CD4-positive, alpha-beta memory T cell (primary cell): Measurements from ENCODE around the gene ST3GAL4. TPM values are rescaled to one million over a fixed set of nuclear protein-coding genes. Genes with fewer than 3 reads are reported as not detected.
A peak's percentile ranks its signal among the peaks of the same experiment; 100 is the strongest.

Source experiments
- CTCF ChIA-PET: fragments of 350-600 bp; sonication (Branson Sonifier 250); formaldehyde crosslinking; loops from one replicate; lab custom pipeline; 2021; ENCODE audit warnings: inconsistent platforms; ENCODE audit not compliant: partially characterized antibody; lab: Charles Lee
- POLR2A ChIA-PET: fragments of 350-600 bp; sonication (Branson Sonifier 250); formaldehyde crosslinking; loops from one replicate; lab custom pipeline; 2021; ENCODE audit not compliant: partially characterized antibody; lab: Charles Lee
- DNase-seq, 5 donors: peaks; one replicate each; pipeline versions ENCODE4 v3.0.0 to v3.0.0-alpha.2; 2020 to 2022; ENCODE audit warnings: mixed read lengths in 1 of 5
- H3K27ac ChIP-seq: one replicate; pipeline ENCODE4 v1.7.0; 2013; ENCODE audit warnings: low read depth, low read length
- H3K27me3 ChIP-seq: 2 replicates; pipeline ENCODE4 v1.7.0; 2013; ENCODE audit warnings: mild to moderate bottlenecking, low read length, moderate library complexity; ENCODE audit not compliant: insufficient read depth
- H3K36me3 ChIP-seq: 2 replicates; pipeline ENCODE4 v1.7.0; 2013; ENCODE audit warnings: mild to moderate bottlenecking, low read length, moderate library complexity; ENCODE audit not compliant: insufficient read depth
- H3K4me1 ChIP-seq: 2 replicates; pipeline ENCODE4 v1.7.0; 2013; ENCODE audit warnings: mild to moderate bottlenecking, low read length, moderate library complexity; ENCODE audit not compliant: insufficient read depth
- H3K4me3 ChIP-seq, 2 donors: one replicate each; pipeline ENCODE4 v1.7.0; 2013; ENCODE audit warnings: low read length in 2 of 2, mild to moderate bottlenecking in 1 of 2
- H3K9me3 ChIP-seq, 2 donors: one replicate each; pipeline ENCODE4 v1.7.0; 2013; ENCODE audit warnings: low read length in 2 of 2, control low read depth in 1 of 2; ENCODE audit not compliant: control insufficient read depth in 1 of 2
- H3K27ac Mint-ChIP-seq, 7 donors: one replicate each; pipeline ENCODE4 v1.8.0; 2020 to 2021; ENCODE audit warnings: mixed read lengths in 7 of 7, mild to moderate bottlenecking in 6 of 7, inconsistent platforms in 3 of 7, moderate library complexity in 3 of 7
- H3K27me3 Mint-ChIP-seq, 2 donors: one replicate each; pipeline ENCODE4 v1.8.0; 2020 to 2021; ENCODE audit warnings: mixed read lengths in 2 of 2
- H3K36me3 Mint-ChIP-seq, 2 donors: one replicate each; pipeline ENCODE4 v1.8.0; 2020 to 2021; ENCODE audit warnings: mixed read lengths in 2 of 2, inconsistent platforms in 1 of 2, mild to moderate bottlenecking in 1 of 2
- H3K4me1 Mint-ChIP-seq, 4 donors: one replicate each; pipeline ENCODE4 v1.8.0; 2020 to 2021; ENCODE audit warnings: mixed read lengths in 4 of 4, mild to moderate bottlenecking in 1 of 4
- H3K4me3 Mint-ChIP-seq, 8 donors: one replicate each; pipeline ENCODE4 v1.8.0; 2020 to 2021; ENCODE audit warnings: mixed read lengths in 8 of 8, mild to moderate bottlenecking in 7 of 8, moderate library complexity in 6 of 8, inconsistent platforms in 3 of 8
- H3K9me3 Mint-ChIP-seq, 8 donors: one replicate each; pipeline ENCODE4 v1.8.0; 2020 to 2021; ENCODE audit warnings: mixed read lengths in 8 of 8, mild to moderate bottlenecking in 5 of 8, inconsistent platforms in 3 of 8, moderate library complexity in 1 of 8
- intact Hi-C: fragments of 100-400 bp; cut with micrococcal nuclease; formaldehyde crosslinking; loops from one replicate; pipeline ENCODE4 v1.15.1; 2023
- polyA plus RNA-seq, 2 donors: library from polyadenylated mRNA; unstranded; fragments of 300-500 nt; fragmentation: Illumina TruSeq; gene quantifications; one replicate each; pipeline ENCODE4 v1.2.3, GENCODE V29; 2021
- total RNA-seq, 2 experiments: library from RNA; stranded (reverse); gene quantifications; one replicate each; pipeline ENCODE4 v1.2.3, GENCODE V29; 2021

The ST3GAL4 gene
- total and polyA plus RNA-seq, 4 experiments from 2014 or later, result 2.6 to 5.9 (median 3.6) TPM

DNA sequence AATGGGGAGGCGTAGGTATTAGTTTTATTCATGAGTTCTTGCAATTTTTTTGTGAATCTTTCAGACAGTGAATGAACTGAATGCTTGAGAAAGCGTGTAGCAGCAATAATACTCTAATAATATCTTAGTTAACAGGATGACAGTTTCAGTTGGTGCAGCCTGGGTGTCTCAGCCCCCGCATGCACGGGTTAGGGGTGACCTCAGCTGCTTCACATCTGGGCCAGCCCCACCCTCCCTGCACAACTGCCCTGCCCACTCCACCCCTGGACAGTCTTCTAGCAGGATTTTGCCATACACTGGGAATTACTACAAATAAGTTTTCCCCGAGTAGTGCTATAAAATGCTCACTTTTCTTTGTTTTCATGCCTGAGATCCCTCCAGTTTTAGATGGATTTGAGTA is 83.2 kb downstream of the ST3GAL4 start:
- Histone ChIP-seq H3K36me3 (no peaks in the 10 kb centered on the region), H3K27me3 (no peaks in the 10 kb centered on the region), H3K4me3 (no peak overlapping the region), H3K9me3 (no peaks in the 10 kb centered on the region), H3K4me1 (peaks cover 3% of the 10 kb centered on the region), H3K27ac (no peak overlapping the region)
- Mint-ChIP-seq H3K4me3 (no peak overlapping the region), H3K9me3 (no peaks in the 10 kb centered on the region), H3K4me1 (peaks cover 0 to 5% (median under 1%) of the 10 kb centered on the region in 4 donors), H3K36me3 (no peaks in the 10 kb centered on the region), H3K27me3 (peaks cover 2 to 8% of the 10 kb centered on the region in 2 donors), H3K27ac (no peak overlapping the region)
- no peak for DNase-seq
- ChIA-PET POLR2A (no interaction called here), CTCF (interaction anchor here (4.7 to 13.4 kb wide), 2 partner anchors 42 to 551 kb away, joined by 28 to 263 read pairs; no protein-coding TSS in a partner anchor)
- intact Hi-C loops, result no loop called here

- Histone ChIP-seq H3K4me1 (peaks cover 3% of the 10 kb centered on the region), H3K9me3 (no peaks in the 10 kb centered on the region), H3K36me3 (no peaks in the 10 kb centered on the region), H3K4me3 (no peak overlapping the region), H3K27ac (no peak overlapping the region), H3K27me3 (no peaks in the 10 kb centered on the region)
- intact Hi-C loops, result no loop called here
- Mint-ChIP-seq H3K4me1 (peaks cover 0 to 5% (median under 1%) of the 10 kb centered on the region in 4 donors), H3K27ac (no peak overlapping the region), H3K36me3 (no peaks in the 10 kb centered on the region), H3K4me3 (no peak overlapping the region), H3K27me3 (peaks cover 3 to 8% of the 10 kb centered on the region in 2 donors), H3K9me3 (no peaks in the 10 kb centered on the region)
- ChIA-PET CTCF (interaction anchor here (1.1 to 13.4 kb wide), 9 partner anchors 8 to 905 kb away, joined by 3 to 263 read pairs (median 5); no protein-coding TSS in a partner anchor), POLR2A (interaction anchor here (1.6 kb wide), 1 partner anchor 40 kb away, joined by 8 read pairs; no protein-coding TSS in a partner anchor)
- DNase-seq, result no peak
These were observed 84.8 kb downstream of the ST3GAL4 start for GRCh38 chr11:126440276-126440675.

DNA sequence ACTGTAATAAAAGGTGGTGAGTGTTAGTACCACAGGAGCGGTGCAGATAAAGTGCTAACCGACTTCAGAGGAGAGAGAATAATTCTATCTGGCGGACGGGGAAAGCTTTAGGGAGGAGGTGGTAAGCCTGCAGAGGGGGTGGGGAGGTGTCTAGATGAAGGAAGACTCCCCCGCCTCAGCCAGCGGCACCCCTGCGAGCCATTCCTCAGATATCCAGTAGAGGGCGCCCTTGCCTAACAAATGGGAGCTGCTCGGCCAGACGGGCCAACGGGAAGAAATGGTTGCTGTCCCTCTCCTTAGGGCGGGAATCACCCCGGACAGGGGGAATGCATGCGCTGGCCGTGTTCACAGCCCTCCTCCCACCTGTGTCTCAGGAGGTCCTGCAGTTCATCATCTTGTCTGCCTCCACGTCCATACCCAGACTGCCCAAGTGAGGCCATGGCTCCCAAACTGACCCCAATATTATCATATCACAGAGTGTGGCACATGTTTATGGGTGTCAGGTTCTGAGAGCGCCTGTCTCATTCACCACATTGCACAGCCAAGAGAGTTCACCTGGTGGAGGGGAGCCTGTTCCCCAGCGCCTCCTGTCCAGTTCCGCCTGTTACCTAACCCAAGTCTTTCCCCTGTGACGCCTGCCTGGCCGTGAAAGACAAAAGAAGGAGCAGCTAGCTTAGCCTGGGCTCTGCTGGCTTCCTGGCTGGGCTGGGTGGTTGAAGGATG is 85.5 kb downstream of the ST3GAL4 start:
- Mint-ChIP-seq H3K36me3 (no peaks in the 10 kb centered on the region), H3K27ac (no peak overlapping the region), H3K9me3 (no peaks in the 10 kb centered on the region), H3K27me3 (peaks cover 3 to 8% of the 10 kb centered on the region in 2 donors), H3K4me3 (no peak overlapping the region), H3K4me1 (peaks cover 0 to 5% (median under 1%) of the 10 kb centered on the region in 4 donors)
- DNase-seq, result peak; percentile 56 to 74 (median 61)
- Histone ChIP-seq H3K9me3 (no peaks in the 10 kb centered on the region), H3K27me3 (no peaks in the 10 kb centered on the region), H3K4me3 (no peak overlapping the region), H3K36me3 (no peaks in the 10 kb centered on the region), H3K27ac (no peak overlapping the region), H3K4me1 (peaks cover 3% of the 10 kb centered on the region)
- POLR2A ChIA-PET, result interaction anchor here (1.6 kb wide), 1 partner anchor 40 kb away, joined by 8 read pairs; no protein-coding TSS in a partner anchor
- intact Hi-C loops, result loop anchor here (1.0 kb wide), 1 partner anchor 39 kb away; no protein-coding TSS in a partner anchor
- CTCF ChIA-PET, result interaction anchor here (1.1 to 13.4 kb wide), 10 partner anchors 8 to 905 kb away, joined by 3 to 263 read pairs (median 4); no protein-coding TSS in a partner anchor

DNA sequence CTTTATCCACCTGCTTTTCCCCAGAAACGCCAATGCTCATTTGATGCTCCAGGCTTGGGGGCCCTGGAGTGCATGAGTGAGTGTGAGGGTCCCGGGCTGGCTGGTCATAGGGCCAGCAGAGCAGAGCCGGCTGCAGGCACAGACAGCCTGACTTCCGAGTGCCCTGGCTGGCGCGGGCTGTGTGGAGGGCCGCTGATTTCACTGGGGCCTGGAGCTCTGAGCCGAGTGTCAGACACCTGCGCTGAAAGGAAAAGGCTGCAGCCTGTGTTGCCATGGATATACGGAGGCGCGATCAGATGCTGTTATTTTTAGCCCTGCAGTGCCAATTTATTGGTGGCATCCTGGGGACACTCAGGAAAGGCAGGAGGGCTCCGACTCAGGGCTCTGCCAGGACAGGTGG is 87.6 kb downstream of the ST3GAL4 start:
- CTCF ChIA-PET, result interaction anchor here (1.5 to 13.4 kb wide), 4 partner anchors 12 to 901 kb away, joined by 3 to 263 read pairs (median 17); no protein-coding TSS in a partner anchor
- intact Hi-C loops, result no loop called here

GRCh38 chr11:126444072-126444471 is 88.6 kb downstream of the ST3GAL4 start:
- H3K27me3 Mint-ChIP-seq, result peaks cover 3 to 8% of the 10 kb centered on the region in 2 donors
- no peak for DNase-seq
- Histone ChIP-seq H3K4me1 (peaks cover 3% of the 10 kb centered on the region), H3K9me3 (no peaks in the 10 kb centered on the region), H3K27ac (no peak overlapping the region), H3K4me3 (no peak overlapping the region), H3K27me3 (no peaks in the 10 kb centered on the region), H3K36me3 (no peaks in the 10 kb centered on the region)
- H3K4me1 Mint-ChIP-seq, result peaks cover 0 to 5% (median under 1%) of the 10 kb centered on the region in 4 donors
- POLR2A ChIA-PET, result no interaction called here
- H3K36me3 Mint-ChIP-seq, result no peaks in the 10 kb centered on the region
- CTCF ChIA-PET, result interaction anchor here (1.2 to 13.4 kb wide), 3 partner anchors 13 to 37 kb away, joined by 3 to 263 read pairs (median 6); no protein-coding TSS in a partner anchor
- H3K27ac Mint-ChIP-seq, result no peak overlapping the region
- H3K4me3 Mint-ChIP-seq, result no peak overlapping the region
- intact Hi-C loops, result no loop called here
- no peaks in the 10 kb centered on the region for H3K9me3 Mint-ChIP-seq

More for the DNA sequence above, 87.6 kb downstream of the ST3GAL4 start:
- peaks cover 3 to 8% of the 10 kb centered on the region in 2 donors for H3K27me3 Mint-ChIP-seq
- Histone ChIP-seq H3K36me3 (no peaks in the 10 kb centered on the region), H3K27me3 (no peaks in the 10 kb centered on the region), H3K4me3 (no peak overlapping the region), H3K9me3 (no peaks in the 10 kb centered on the region), H3K4me1 (peaks cover 3% of the 10 kb centered on the region), H3K27ac (no peak overlapping the region)
- H3K9me3 Mint-ChIP-seq, result no peaks in the 10 kb centered on the region
- no peak for DNase-seq
- no peak overlapping the region for H3K27ac Mint-ChIP-seq
- H3K36me3 Mint-ChIP-seq, result no peaks in the 10 kb centered on the region
- no peak overlapping the region for H3K4me3 Mint-ChIP-seq
- POLR2A ChIA-PET, result no interaction called here
- H3K4me1 Mint-ChIP-seq, result peaks cover 0 to 5% (median under 1%) of the 10 kb centered on the region in 4 donors

GRCh38 chr11:126446581-126446980 is 91.1 kb downstream of the ST3GAL4 start:
- ChIA-PET POLR2A (no interaction called here), CTCF (interaction anchor here (13.4 kb wide), 1 partner anchor 34 kb away, joined by 263 read pairs; no protein-coding TSS in a partner anchor)
- Mint-ChIP-seq H3K4me1 (peaks cover 0 to 5% (median 3%) of the 10 kb centered on the region in 4 donors), H3K9me3 (peaks cover 0 to 2% (median 0%) of the 10 kb centered on the region in 8 donors), H3K27me3 (peaks cover 1% of the 10 kb centered on the region in 2 donors), H3K27ac (no peak overlapping the region), H3K4me3 (no peak overlapping the region), H3K36me3 (no peaks in the 10 kb centered on the region)
- Histone ChIP-seq H3K27me3 (no peaks in the 10 kb centered on the region), H3K9me3 (peaks cover 0 to 3% of the 10 kb centered on the region in 2 donors), H3K27ac (no peak overlapping the region), H3K36me3 (no peaks in the 10 kb centered on the region), H3K4me1 (no peaks in the 10 kb centered on the region), H3K4me3 (no peak overlapping the region)
- DNase-seq, result no peak
- intact Hi-C loops, result no loop called here

DNA sequence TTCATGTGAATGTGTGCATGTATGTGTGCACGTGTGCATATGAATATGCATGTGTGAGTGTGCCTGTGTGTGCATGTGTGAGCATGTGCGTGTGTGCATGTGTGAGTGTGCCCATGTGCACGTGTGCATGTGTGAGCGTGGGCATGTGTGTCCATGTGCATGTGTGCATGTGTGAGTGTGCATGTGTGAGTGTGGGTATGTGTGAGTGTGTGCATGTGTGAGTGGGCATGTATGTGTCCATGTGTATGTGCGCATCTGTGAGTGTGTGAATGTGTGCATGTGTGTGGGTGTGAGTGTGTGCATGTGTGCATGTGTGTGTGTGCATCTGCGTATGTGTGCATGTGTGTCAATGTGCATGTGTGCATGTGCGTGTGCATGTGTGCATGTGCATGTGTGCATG is 94.7 kb downstream of the ST3GAL4 start:
- H3K27me3 ChIP-seq, result no peaks in the 10 kb centered on the region
- no peak overlapping the region for H3K27ac ChIP-seq
- intact Hi-C loops, result no loop called here
- ChIA-PET CTCF (no interaction called here), POLR2A (no interaction called here)
- peaks cover 0 to 5% (median 3%) of the 10 kb centered on the region in 4 donors for H3K4me1 Mint-ChIP-seq
- no peak overlapping the region for H3K4me3 ChIP-seq
- DNase-seq, result peak in 1 of 5 donors; percentile 11
- peaks cover 0 to 2% (median 0%) of the 10 kb centered on the region in 8 donors for H3K9me3 Mint-ChIP-seq
- H3K4me3 Mint-ChIP-seq, result no peak overlapping the region
- H3K4me1 ChIP-seq, result no peaks in the 10 kb centered on the region
- H3K27ac Mint-ChIP-seq, result no peak overlapping the region
- peaks cover 0 to 3% of the 10 kb centered on the region in 2 donors for H3K9me3 ChIP-seq
- no peaks in the 10 kb centered on the region for H3K27me3 Mint-ChIP-seq
- H3K36me3 Mint-ChIP-seq, result no peaks in the 10 kb centered on the region
- H3K36me3 ChIP-seq, result no peaks in the 10 kb centered on the region
